ENCODE data around the gene RFTN2. TPM values are rescaled to one million over a fixed set of nuclear protein-coding genes. Genes with fewer than 3 reads are reported as not detected.

The RFTN2 gene
- total RNA-seq, 1 donor from 2014 or later, result 8.2 TPM

DNA sequence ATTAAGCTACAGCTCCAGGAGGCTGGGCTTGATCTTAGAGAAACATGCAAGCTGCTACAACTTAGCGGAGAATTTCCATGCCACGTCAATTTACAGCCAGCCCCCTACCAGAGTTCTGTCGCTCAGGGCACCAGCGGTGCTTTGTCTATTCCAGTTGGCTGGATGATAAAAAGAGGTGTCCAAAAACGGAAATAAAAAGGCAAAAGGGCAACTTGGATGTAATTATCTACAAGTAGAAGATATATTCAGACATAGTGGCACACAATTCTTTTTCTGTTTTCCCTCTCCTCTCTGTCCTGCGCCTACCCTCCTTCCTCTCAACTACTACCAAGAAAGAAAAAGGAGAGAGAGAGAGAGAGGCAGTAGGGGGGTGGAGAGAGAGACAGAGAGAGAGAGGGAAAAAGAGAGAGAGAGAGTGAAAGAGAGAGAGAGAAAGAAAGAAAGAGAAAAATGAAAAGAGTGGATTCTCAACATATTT lies 363 bp upstream of the RFTN2 start:
- Histone ChIP-seq H3K9ac (no peak overlapping the region), H3K27ac (no peak overlapping the region)
- H3K36me3 Mint-ChIP-seq, result peaks cover 9% of the 10 kb centered on the region

GRCh38 chr2:197674591-197674990 lies 796 bp downstream of the RFTN2 start:
- Mint-ChIP-seq H3K27ac (peak overlapping the region; percentile 92), H3K4me3 (peak overlapping the region; percentile 90), H3K27me3 (ENCODE audit: insufficient read depth, low read depth) (no peaks in the 10 kb centered on the region), H3K9me3 (peaks cover 13% of the 10 kb centered on the region), H3K4me1 (peaks cover 38% of the 10 kb centered on the region), H3K36me3 (peaks cover 15% of the 10 kb centered on the region)
- Histone ChIP-seq H3K27ac (no peak overlapping the region), H3K36me3 (no peaks in the 10 kb centered on the region), H4K20me1 (ENCODE audit: low read depth) (no peaks in the 10 kb centered on the region), H3K4me3 (peak overlapping the region; percentile 40), H3K9ac (no peak overlapping the region), H3K4me2 (peak overlapping the region; percentile 74), H3K9me3 (ENCODE audit: low read depth) (no peaks in the 10 kb centered on the region), H3K4me1 (peaks cover 31% of the 10 kb centered on the region), H3K79me2 (ENCODE audit: low read depth) (no peaks in the 10 kb centered on the region), H3F3A (ENCODE audit: low read depth) (peaks cover 11% of the 10 kb centered on the region), H3K27me3 (no peaks in the 10 kb centered on the region), H2AFZ (replicated peaks) (no peak overlapping the region)
- DNase-seq (ENCODE audit: low spot score), result peak; percentile 6
- no peak for TF ChIP-seq EZH2phosphoT487 (IDR thresholded peaks at IDR 0.05)
- no peak for TF ChIP-seq EZH2 (IDR thresholded peaks at IDR 0.05)
- TF ChIP-seq CTCF (IDR thresholded peaks at IDR 0.05), result no peak

More for the DNA sequence above, 363 bp upstream of the RFTN2 start:
- Histone ChIP-seq H2AFZ (replicated peaks) (peak overlapping the region; percentile 75), H3K4me2 (peak overlapping the region; percentile 74), H4K20me1 (ENCODE audit: low read depth) (no peaks in the 10 kb centered on the region), H3K36me3 (no peaks in the 10 kb centered on the region), H3K9me3 (ENCODE audit: low read depth) (no peaks in the 10 kb centered on the region), H3K4me1 (peaks cover 31% of the 10 kb centered on the region), H3F3A (ENCODE audit: low read depth) (peaks cover 11% of the 10 kb centered on the region), H3K79me2 (ENCODE audit: low read depth) (no peaks in the 10 kb centered on the region), H3K4me3 (peak overlapping the region; percentile 40), H3K27me3 (no peaks in the 10 kb centered on the region)
- Mint-ChIP-seq H3K27me3 (ENCODE audit: insufficient read depth, low read depth) (no peaks in the 10 kb centered on the region), H3K4me1 (peaks cover 38% of the 10 kb centered on the region), H3K27ac (peak overlapping the region; percentile 88), H3K4me3 (peak overlapping the region; percentile 90), H3K9me3 (peaks cover 7% of the 10 kb centered on the region)
- peak; percentile 64 for DNase-seq (ENCODE audit: low spot score)
- TF ChIP-seq EZH2phosphoT487 (IDR thresholded peaks at IDR 0.05) (no peak), EZH2 (IDR thresholded peaks at IDR 0.05) (no peak)

- Mint-ChIP-seq H3K4me1 (peaks cover 38% of the 10 kb centered on the region), H3K9me3 (peaks cover 17% of the 10 kb centered on the region)
- H3K4me3 ChIP-seq, result peak overlapping the region; percentile 40
Measured at GRCh38 chr2:197674060-197674459, 1.3 kb downstream of the RFTN2 start.

More at GRCh38 chr2:197674060-197674459, 1.3 kb downstream of the RFTN2 start:
- no peak overlapping the region for H3K9ac ChIP-seq
- no peak overlapping the region for H2AFZ ChIP-seq (replicated peaks)
- H3F3A ChIP-seq (ENCODE audit: low read depth), result peaks cover 11% of the 10 kb centered on the region
- no peak for DNase-seq (ENCODE audit: low spot score)
- TF ChIP-seq EZH2 (IDR thresholded peaks at IDR 0.05), result no peak
- TF ChIP-seq EZH2phosphoT487 (IDR thresholded peaks at IDR 0.05), result no peak
- no peak for TF ChIP-seq CTCF (IDR thresholded peaks at IDR 0.05)
- no peak overlapping the region for H3K27ac ChIP-seq
- H3K36me3 Mint-ChIP-seq, result peaks cover 18% of the 10 kb centered on the region
- H3K4me1 ChIP-seq, result peaks cover 31% of the 10 kb centered on the region
- no peak overlapping the region for H3K27ac Mint-ChIP-seq
- H3K4me2 ChIP-seq, result peak overlapping the region; percentile 74
- no peaks in the 10 kb centered on the region for H4K20me1 ChIP-seq (ENCODE audit: low read depth)
- H3K4me3 Mint-ChIP-seq, result peak overlapping the region; percentile 83
- no peaks in the 10 kb centered on the region for H3K79me2 ChIP-seq (ENCODE audit: low read depth)
- H3K36me3 ChIP-seq, result no peaks in the 10 kb centered on the region
- no peaks in the 10 kb centered on the region for H3K27me3 Mint-ChIP-seq (ENCODE audit: insufficient read depth, low read depth)
- no peaks in the 10 kb centered on the region for H3K27me3 ChIP-seq
- H3K9me3 ChIP-seq (ENCODE audit: low read depth), result no peaks in the 10 kb centered on the region
